ENCODE data around the gene DDX39B. TPM values are rescaled to one million over a fixed set of nuclear protein-coding genes. Genes with fewer than 3 reads are reported as not detected.
A peak's percentile ranks its signal among the peaks of the same experiment; 100 is the strongest.
"Not testable (repeated sequence)": the region's sequence is repeated elsewhere in the genome, so short reads cannot be mapped to it uniquely, and the experiment has no call there.

The DDX39B gene
- polyA plus RNA-seq (2012; ENCODE audit: insufficient read depth, insufficient read length) = 606 TPM

DNA sequence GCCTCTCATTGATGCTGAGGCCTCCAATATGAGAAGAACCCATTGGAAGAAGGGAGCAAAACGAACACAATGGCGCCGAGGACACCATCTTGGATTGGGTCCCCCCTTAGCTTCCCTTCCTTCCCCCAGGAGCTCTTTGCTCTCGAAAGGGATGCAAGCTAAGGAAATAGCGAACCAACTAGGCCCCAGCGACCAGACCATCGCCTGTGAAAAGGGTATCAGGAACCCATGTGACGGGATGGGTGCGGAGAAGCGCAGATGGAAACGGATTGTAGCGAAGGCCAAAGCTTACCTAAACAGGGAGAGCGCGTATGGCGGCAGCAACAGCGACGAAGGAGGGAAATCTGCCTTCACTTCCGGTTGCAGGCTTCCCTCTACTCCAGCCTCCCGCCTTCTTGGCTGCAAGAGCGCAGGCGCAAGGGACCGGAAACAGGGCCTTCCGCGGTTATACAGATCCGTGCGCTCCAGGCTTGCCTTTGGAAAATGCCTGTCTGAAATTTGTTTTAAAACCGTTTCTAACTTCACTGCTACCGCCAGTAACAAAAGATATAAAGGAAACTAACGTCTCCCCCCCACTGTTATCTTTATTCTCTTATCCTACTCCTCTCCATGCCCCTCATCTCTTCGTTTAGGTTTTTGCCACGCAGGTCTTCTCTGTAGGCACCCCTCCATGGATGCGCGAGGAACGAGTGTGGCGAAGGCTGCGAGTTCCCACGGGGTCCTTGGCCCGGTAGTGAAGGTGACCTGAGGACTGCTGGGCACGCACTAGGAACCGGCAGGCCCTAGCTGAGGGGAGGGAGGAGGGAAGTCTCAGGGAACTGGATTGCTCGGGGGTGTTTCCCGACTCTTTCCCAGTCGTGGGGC is at the start of gene DDX39B:
Gene DDX39B, minus strand, starts transcription at position 346 of the 864 bp plus-strand sequence. CDS start 1,471 bp downstream, outside the sequence.
- DNase-seq (ENCODE audit: low read depth, low spot score) = peak; percentile 98
- peak within 1 kb of the TSS; percentile 99 for H3K4me3 ChIP-seq (ENCODE audit: low read length)

DNA sequence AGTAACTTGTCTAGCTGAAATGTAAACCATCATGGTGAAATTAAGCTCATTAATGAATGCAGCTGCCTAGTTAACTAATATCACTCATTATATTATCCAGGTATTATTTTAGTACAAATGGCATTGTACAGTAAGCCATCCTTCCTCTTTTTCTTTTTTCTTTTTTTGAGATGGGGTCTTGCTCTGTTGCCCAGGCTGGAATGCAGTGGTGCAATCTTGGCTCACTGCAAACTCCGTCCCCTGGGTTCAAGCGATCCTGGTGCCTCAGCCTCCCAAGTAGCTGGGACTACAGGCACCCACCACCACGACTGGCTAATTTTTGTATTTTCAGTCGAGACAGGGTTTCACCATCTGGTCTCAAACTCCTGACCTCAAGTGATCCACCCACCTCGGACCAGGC is 48.9 kb upstream of the DDX39B start:
- not testable (repeated sequence) for H3K4me3 ChIP-seq (ENCODE audit: low read length); DNase-seq (ENCODE audit: low read depth, low spot score)

DNA sequence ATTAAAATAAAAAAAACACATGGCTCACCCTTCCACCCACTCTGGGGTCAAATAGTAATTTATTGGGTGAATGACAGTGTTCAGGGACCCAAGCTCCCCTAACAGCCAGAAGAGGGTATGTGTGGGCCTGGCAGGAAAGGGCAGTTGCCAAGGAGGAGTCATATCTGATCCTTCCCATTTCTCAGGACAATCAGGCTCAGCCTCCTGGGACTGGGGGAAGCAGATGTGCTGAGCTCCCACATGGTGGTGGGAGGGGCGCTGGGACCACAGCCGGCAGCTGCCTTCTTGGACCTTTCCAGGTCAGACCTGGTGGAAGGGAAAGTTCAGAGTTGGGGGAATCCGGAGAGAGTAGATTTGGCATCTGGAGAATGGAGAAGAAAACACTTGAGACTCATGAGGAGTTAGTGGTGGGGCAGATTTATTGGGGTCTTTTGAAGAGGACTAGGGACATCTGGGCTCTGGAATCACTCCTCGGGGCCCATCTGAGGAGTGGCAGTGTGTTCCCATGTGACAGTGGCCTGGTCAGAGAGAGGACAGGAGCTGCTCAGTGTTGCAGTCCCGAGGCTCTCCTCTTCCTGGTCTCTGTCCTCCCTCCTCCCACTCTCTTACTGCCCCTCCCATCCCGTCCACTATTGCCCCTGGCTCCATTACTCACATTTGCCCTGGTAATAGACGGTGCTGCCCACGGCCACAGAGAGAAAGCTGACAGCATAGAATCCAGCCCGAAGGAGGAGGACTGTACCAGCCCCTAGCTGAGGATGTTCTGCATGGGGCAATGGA is 47.3 kb upstream of the DDX39B start:
- H3K4me3 ChIP-seq (ENCODE audit: low read length) = no peak overlapping the region
- DNase-seq (ENCODE audit: low read depth, low spot score) = no peak

DNA sequence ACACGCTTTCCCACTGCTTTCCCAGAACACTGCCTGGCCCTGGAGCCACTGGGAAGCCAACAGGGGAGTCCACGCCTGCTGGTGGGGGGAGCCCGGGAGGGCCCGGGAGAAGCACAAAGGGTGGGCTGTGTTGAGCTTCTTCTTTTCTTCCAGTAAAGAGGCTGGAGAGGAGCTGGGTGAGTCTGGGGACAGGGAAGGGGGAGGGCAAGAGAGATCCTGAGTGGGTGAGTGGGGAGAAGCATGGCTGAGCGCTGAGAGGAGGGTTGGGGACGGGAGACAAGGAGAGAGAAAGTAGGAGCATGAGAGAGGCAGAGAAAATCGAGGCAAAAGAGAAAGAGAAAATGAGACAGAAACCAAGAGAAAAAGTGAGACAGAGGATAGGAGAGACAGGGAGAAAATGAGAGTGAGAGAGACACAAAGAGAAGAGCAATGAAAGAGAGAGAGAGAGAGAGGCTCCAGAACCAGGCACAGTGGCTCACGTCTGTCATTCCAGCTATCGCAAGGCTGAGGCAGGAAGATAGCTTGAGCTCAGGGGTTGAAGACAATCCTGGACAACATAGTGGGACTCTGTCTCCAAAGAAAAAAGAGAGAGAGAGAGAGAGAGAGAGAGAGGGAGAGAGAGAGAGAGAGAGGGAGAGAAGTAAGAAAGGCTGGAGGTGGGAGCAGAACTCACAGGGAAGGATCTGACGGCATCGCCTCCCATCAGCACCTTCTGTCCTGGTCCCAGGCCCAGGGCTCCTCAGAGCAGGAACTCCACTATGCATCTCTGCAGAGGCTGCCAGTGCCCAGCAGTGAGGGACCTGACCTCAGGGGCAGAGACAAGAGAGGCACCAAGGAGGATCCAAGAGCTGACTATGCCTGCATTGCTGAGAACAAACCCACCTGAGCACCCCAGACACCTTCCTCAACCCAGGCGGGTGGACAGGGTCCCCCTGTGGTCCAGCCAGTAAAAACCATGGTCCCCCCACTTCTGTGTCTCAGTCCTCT is 46.3 kb upstream of the DDX39B start:
- H3K4me3 ChIP-seq (ENCODE audit: low read length) = no peak overlapping the region
- DNase-seq (ENCODE audit: low read depth, low spot score) = no peak

DNA sequence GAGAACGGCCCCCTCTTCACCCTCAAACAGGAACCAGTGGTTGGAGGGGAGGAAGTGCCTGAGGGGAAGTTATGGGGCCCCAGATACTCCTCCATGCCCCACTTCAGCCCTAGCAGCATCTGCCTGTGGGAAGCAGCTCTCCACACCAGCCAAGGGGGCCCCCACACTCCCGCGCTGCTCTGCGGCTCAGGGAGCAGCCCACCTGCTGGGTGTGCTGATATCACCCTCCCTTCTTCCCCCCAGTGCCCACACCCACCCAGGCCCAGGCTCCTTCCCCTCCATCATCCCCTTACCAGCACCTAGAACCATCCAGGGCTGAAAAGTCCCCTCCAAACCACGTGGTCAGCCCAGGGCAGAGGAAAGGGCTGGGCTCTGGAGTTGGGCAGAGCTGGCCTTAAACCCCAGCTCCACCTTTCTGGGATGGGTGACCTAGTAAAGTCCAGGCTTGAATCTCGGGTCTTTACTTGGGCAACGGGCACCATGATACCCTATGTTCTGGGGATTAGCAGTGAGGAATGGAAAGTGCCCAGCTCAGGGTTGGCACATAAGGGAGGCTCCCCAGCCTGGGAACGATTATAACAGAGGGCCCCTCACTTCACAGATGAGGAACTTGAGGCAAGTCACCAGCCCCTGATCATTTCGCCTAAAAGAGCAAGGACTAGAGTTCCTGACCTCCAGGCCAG is 44.9 kb upstream of the DDX39B start:
- peak; percentile 84 for DNase-seq (ENCODE audit: low read depth, low spot score)
- peak overlapping the region; percentile 2 for H3K4me3 ChIP-seq (ENCODE audit: low read length)

DNA sequence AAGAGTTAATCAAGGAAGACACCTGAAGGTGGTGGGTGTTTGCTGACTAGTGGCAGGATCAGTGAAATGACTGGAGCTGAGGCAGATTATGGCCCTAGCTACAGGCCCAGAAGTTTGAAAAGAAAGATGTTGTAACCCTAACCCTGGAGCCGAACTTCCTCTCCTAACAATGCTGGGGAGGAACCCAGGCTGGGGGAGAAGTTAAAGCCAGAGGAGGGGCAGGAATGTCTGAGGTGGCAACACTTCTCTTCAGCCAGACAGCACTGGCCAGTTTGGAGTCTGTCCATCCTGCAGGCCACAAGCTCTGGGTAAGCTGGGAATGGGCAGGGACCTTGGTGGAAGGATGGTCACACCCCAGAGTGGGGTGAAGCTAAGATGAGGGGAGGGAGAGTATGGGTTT is 44.2 kb upstream of the DDX39B start, which contains the start of gene LST1:
Gene LST1, plus strand, starts transcription at position 270 of the 400 bp plus-strand sequence. CDS start 1,023 bp downstream, outside the sequence.
- peak within 1 kb of the TSS; percentile 2 for H3K4me3 ChIP-seq (ENCODE audit: low read length)
- no peak for DNase-seq (ENCODE audit: low read depth, low spot score)

DNA sequence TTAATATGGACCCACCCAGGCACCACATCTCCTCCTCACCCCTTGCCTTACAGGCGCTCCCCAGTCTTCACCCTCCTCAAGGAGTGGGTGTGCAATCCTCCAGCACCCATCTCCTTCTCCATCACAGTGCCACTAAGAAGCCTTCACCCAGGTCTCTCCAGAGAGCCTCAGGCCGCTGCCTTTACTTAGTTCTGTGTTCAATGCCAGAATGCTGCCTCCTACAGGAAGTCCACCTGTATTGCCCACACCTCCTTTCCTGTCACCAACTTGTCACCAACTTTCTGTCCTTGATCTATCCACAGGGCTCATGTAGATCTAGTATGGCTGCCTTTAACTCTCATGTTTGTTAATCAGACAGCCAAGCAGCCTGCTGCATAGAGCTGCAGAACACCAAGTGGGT is 43.7 kb upstream of the DDX39B start:
- H3K4me3 ChIP-seq (ENCODE audit: low read length) = no peak overlapping the region
- DNase-seq (ENCODE audit: low read depth, low spot score) = peak; percentile 81

DNA sequence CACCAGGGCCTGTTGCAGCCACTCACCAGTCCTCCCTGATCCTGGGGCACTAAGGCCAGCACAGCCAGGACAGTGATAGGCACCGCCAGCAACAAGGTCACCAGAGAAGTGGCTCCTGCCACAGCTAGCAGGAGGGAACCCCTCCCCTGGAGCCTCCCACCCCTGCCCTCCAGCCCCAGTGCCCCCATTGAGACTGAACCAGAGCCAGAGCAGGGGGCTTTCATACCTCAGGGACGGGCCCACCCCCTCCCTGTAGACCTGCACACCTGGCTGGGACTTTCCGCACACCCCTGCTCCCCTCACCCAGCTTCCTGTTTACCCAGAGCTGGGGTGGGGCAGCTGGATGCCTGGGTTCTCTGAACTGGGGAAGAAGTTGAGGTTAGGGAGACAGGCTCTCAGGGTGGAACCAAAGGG is 40.4 kb upstream of the DDX39B start, which contains the start of gene LTB:
Gene LTB, minus strand, starts transcription at position 195 of the 414 bp plus-strand sequence. Its CDS starts 7 bp downstream, at position 188.
- peak within 1 kb of the TSS; percentile 86 for H3K4me3 ChIP-seq (ENCODE audit: low read length)
- peak; percentile 61 for DNase-seq (ENCODE audit: low read depth, low spot score)

DNA sequence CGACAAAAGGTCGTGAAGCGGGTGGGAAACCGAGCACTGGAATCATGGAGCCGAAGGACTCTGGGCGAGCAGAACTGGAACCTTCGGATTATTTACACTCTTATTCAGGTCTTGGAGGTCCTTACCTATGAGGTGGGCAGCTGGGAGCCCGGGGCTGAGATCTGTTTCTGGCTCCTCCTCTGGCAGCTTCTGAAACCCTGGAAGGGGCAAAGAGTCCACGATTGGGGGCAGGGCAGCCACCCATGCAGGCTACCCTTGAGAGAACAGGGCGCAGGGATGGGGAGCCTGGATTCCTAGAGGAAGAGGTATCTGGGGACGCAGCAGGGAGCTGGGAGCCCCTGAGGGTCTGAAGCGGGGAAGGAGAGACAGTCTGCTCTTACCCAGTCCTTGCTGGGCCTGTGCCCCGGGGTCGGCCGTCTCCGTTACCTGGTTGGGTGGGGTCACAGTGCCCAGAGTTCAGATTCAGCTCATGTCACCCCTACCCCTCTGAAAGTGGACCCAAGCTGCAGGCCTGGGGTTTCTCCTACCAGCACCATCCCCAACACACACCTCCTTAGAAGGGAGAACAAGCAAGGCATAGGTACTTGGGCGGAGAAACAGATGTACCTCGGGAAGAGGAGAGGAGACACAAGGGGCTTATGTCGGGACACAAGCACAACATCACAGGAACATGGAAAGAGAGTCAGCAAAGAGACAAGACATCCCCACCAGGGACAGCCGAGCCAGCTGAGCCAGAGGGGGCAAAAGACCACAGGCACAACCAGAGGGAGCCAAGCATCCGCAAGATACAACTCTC is 39.8 kb upstream of the DDX39B start:
- H3K4me3 ChIP-seq (ENCODE audit: low read length) = peak overlapping the region; percentile 86
- no peak for DNase-seq (ENCODE audit: low read depth, low spot score)

DNA sequence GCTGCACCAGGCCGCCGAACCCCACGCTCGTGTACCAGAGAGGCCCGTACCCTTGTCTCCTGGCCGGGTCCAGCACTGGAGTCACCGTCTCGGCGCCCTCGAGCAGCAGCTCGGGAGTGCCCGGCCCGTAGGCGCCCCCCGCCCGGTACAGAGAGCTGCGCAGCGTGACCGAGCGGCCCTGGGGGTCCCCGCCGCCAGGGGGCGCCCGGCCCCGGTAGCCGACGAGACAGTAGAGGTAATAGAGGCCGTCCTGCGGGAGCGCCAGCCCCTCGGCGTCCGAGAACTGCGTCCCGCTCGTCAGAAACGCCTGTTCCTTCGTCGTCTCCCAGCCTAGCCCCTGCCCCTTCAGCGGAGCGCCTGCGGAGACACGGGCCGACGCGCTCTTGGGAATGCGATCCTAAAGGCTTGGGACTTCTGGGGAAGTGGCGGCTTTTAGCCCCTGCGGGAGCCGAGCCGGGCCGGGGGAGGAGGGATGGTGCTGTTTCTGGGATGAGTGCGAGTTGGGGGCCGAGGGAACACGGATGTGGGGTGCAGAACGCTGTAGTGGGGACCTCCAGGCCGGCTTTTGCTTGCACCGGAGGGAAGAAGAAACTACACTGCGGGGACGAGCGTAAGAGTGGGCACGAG is 39.1 kb upstream of the DDX39B start:
- peak overlapping the region; percentile 86 for H3K4me3 ChIP-seq (ENCODE audit: low read length)
- DNase-seq (ENCODE audit: low read depth, low spot score) = peak; percentile 67

DNA sequence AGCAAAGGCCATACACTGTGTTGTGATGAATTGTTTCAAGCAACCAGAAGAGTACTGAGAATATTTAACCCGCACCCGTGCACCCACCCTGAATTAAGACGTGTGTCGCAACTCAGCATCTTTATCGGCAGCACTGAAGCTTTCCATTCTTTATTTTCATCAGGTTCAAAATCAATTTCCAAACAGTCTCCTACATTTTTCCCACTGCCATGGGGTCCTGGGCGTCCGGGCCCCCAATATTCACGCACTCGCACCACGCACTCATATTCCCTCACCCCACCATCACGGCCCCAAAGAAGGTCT is 38.6 kb upstream of the DDX39B start:
- H3K4me3 ChIP-seq (ENCODE audit: low read length) = peak overlapping the region; percentile 86
- no peak for DNase-seq (ENCODE audit: low read depth, low spot score)

DNA sequence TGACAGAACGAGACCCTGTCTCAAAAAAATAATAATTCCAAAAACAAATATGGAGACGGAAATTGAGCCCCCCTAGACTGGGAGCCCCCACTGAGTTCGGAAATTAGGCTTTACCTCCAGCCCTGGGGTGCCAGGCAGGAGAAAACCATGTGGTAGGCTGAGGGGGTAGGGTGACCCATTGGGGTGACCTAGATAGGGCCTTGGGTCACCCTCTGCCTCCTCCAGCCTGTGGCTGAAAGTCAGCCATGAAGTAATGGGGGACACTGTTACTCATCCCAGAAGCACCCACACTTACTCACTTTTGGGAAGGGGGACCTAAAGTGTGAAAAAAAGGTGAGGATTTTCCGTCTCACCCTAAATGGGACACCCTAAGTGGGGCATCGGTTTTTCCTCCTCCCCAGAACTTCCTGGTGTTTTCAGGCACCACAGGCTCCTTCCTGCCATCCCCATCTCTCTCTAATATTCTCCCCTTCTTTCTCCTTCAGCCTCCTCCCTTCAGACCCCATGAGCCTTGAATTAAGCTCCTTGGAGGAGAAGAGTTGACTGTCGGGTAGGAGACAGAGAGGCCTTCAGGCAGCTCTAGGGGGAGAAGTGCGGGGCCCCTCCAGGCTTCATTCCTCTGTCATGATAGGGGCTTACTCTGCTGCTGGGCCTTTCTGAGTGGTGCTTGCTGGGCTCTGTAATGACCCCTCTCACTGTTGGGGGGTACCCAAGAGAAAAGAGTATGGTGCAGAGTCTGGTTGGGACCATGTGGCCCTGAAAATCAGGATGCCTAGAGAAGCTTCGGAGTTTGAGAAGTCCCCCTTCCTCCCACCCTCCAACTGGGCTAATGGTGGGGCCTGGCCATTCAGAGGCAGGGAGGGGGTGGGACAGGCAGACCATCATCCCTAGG is 38.0 kb upstream of the DDX39B start:
- H3K4me3 ChIP-seq (ENCODE audit: low read length) = no peak overlapping the region
- DNase-seq (ENCODE audit: low read depth, low spot score) = no peak

DNA sequence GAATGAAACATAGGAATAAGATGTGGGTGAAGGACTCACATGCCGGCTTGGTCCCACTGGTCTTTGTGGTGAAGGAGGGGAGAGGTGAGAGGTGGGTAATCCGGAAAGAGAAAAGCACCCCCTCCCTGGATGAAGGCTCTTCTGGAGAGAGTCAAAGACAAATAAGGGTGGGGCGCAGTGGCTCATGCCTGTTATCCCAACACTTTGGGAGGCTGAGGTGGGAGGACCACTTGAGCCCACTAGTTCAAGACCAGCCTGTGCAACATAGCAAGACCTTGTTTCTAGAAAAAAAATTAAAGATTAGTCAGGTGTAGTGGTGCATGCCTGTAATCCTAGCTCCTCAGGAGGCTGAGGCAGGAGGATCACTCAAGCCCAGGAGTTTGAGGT is 37.3 kb upstream of the DDX39B start:
- H3K4me3 ChIP-seq (ENCODE audit: low read length) = no peak overlapping the region

DNA sequence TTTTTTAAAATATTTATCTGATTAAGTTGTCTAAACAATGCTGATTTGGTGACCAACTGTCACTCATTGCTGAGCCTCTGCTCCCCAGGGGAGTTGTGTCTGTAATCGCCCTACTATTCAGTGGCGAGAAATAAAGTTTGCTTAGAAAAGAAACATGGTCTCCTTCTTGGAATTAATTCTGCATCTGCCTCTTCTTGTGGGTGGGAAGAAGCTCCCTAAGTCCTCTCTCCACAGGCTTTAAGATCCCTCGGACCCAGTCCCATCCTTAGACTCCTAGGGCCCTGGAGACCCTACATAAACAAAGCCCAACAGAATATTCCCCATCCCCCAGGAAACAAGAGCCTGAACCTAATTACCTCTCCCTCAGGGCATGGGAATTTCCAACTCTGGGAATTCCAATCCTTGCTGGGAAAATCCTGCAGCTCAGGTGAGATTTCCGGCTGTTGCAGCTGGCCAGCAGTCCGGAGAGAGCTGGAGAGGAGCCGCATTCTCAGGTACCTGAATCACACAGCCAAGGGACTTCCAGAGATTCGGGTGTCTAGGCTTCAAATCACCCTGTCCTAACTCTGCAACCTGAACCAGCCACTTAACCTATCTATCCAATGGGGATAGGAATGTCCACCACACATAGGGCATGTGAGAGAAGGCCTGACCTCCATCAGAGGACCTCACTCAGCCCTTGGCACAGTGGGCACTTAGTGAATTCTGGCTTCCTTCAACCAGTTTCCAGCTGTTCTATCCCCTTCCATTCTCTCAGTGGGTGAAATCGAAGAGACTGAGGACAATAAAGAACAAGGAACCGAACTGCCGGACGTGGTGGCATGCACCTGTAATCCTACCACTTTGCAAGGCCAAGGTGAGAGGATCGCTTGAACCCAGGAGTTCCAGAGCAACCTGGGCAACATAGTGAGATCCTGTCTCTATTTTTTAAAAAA is 36.6 kb upstream of the DDX39B start:
- no peak for DNase-seq (ENCODE audit: low read depth, low spot score)
- H3K4me3 ChIP-seq (ENCODE audit: low read length) = no peak overlapping the region

More for the DNA sequence above, 37.3 kb upstream of the DDX39B start:
- no peak for DNase-seq (ENCODE audit: low read depth, low spot score)

DNA sequence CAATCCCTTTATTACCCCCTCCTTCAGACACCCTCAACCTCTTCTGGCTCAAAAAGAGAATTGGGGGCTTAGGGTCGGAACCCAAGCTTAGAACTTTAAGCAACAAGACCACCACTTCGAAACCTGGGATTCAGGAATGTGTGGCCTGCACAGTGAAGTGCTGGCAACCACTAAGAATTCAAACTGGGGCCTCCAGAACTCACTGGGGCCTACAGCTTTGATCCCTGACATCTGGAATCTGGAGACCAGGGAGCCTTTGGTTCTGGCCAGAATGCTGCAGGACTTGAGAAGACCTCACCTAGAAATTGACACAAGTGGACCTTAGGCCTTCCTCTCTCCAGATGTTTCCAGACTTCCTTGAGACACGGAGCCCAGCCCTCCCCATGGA is 35.8 kb upstream of the DDX39B start:
- H3K4me3 ChIP-seq (ENCODE audit: low read length) = no peak overlapping the region
- no peak for DNase-seq (ENCODE audit: low read depth, low spot score)

All from Jurkat, Clone E6-1 (cell line).